ENCODE results near the gene ADAMTS19. TPM values are rescaled to one million over a fixed set of nuclear protein-coding genes. Genes with fewer than 3 reads are reported as not detected.

Gene ADAMTS19
- total and polyA plus RNA-seq, 9 of the 15 experiments (the other 6 are each of a cell fraction or from before 2014, with no cell fraction given) = not detected

GRCh38 chr5:129601576-129601975 lies 141.5 kb downstream of the ADAMTS19 start:
- WGBS (ENCODE audit: insufficient coverage, low coverage, missing lambda C conversion rate) = 3% methylated on average over 2 of the region's 2 CpGs
- Histone ChIP-seq H3K27ac (ENCODE audit: extremely low read depth, low read depth, low read length) (no peak overlapping the region), H3K9me1 (ENCODE audit: control insufficient read depth, insufficient read depth, low read length) (no peaks in the 10 kb centered on the region), H3K36me3 (ENCODE audit: control insufficient read depth, insufficient read depth, low read length) (no peaks in the 10 kb centered on the region), H3K4me2 (ENCODE audit: insufficient read depth, low read length) (no peak overlapping the region), H3K9ac (ENCODE audit: insufficient read depth in 1 of 2, low read depth in 2 of 2, low read length in 2 of 2) (no peak overlapping the region), H2AFZ (ENCODE audit: low read depth, low read length) (no peak overlapping the region), H3K4me3 (no peak overlapping the region), H3K27me3 (ENCODE audit: control insufficient read depth in 2 of 2, insufficient read depth in 2 of 2, low read length in 2 of 2) (no peaks in the 10 kb centered on the region), H3K4me1 (replicated peaks in 1 of 2; ENCODE audit: control insufficient read depth in 2 of 2, insufficient read depth in 2 of 2, low read length in 2 of 2) (no peaks in the 10 kb centered on the region), H3K79me2 (ENCODE audit: control insufficient read depth, insufficient read depth, low read length) (no peaks in the 10 kb centered on the region), H4K20me1 (replicated peaks; ENCODE audit: control insufficient read depth, insufficient read depth, low read length) (no peaks in the 10 kb centered on the region), H3K9me3 (replicated peaks; ENCODE audit: control insufficient read depth, insufficient read depth, low read depth, low read length) (no peaks in the 10 kb centered on the region; the same call in 1 of the 2 replicates)
- DNase-seq (ENCODE audit: extremely low read depth in 1 of 4, low spot score in 3 of 4) = no peak
- BruUV-seq (replicated peaks) = no TSS peak
- FAIRE-seq = no peak
- intact Hi-C loops (cut with micrococcal nuclease) (no loop called here), in situ Hi-C loops (cut with MboI) (no loop called here)
- no peak for TF ChIP-seq ZNF282 (CRISPR knock-in tag; IDR thresholded peaks at IDR 0.05)
- TF ChIP-seq ZNF512 (tag; IDR thresholded peaks at IDR 0.05) = no peak
- TF ChIP-seq GTF2B (IDR thresholded peaks at IDR 0.05; ENCODE audit: extremely low read depth, insufficient read length) = no peak
- no peak for TF ChIP-seq TFAP4 (CRISPR knock-in tag; IDR thresholded peaks at IDR 0.05; ENCODE audit: borderline replicate concordance)
- no peak for TF ChIP-seq MYNN (IDR thresholded peaks at IDR 0.05)
- no peak for TF ChIP-seq MYNN (CRISPR knock-in tag; IDR thresholded peaks at IDR 0.05)
- no peak for TF ChIP-seq SRSF7 (optimal IDR thresholded peaks at IDR 0.05; ENCODE audit: low read depth, low read length)
- TF ChIP-seq HMGN3 (IDR thresholded peaks at IDR 0.05; ENCODE audit: borderline replicate concordance, extremely low read depth, insufficient read length, low read depth, low read length) = no peak
- TF ChIP-seq ZNF609 (CRISPR knock-in tag; IDR thresholded peaks at IDR 0.05; ENCODE audit: borderline replicate concordance) = no peak
- ChIA-PET POLR2A (interaction anchor here (0.7 kb wide), 1 partner anchor 19 kb away, joined by 3 read pairs; no protein-coding TSS in a partner anchor), CTCF (ENCODE audit: low intra/inter-chr PET ratio) (no interaction called here)
- no peak for ATAC-seq

Measured in K562 (cell line).